Vagina (tissue), 2 donors: ENCODE measurements around the gene TRMU.

Source experiments
- POLR2AphosphoS5 ChIP-seq, 2 donors: sonication (generic); formaldehyde crosslinking; IDR thresholded peaks; one replicate each; pipeline ENCODE4 v1.9.0; 2017; ENCODE audit warnings: antibody characterized with exemption in 2 of 2, mild to moderate bottlenecking in 2 of 2, low read depth in 1 of 2; ENCODE audit not compliant: insufficient read depth in 1 of 2
- TF ChIP-seq, protein P1 (sequence below), 3 experiments: fragments of 450-650 bp in 2 of 3; fragments of 200-600 bp in 1 of 3; sonication (generic) in 1 of 3; IDR thresholded peaks; one replicate each; pipeline ENCODE4 v1.5.1; 2017 to 2019; ENCODE audit warnings: antibody characterized with exemption in 3 of 3, mild to moderate bottlenecking in 2 of 3, moderate library complexity in 2 of 3

DNA sequence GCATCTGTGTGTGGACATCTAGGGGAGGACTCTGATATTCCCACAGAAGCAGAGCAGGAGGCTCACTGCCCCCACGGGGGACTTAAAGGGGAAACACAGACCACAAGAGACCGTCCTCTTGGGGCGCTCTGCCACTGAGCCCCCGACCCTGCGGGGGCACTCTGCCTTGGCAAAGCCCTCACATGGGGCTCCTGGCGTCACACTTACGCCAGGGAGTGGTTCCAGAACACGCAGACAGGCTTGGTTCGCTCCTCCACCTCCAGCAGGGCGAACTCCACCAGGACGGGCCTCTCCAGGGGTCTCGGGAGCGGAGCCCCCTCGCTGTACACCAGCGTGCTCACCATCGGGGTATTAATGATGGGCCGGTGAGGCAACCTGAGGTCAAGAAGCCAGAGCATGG, 45.1 kb downstream of the TRMU start:
- TF ChIP-seq, protein P1, sequence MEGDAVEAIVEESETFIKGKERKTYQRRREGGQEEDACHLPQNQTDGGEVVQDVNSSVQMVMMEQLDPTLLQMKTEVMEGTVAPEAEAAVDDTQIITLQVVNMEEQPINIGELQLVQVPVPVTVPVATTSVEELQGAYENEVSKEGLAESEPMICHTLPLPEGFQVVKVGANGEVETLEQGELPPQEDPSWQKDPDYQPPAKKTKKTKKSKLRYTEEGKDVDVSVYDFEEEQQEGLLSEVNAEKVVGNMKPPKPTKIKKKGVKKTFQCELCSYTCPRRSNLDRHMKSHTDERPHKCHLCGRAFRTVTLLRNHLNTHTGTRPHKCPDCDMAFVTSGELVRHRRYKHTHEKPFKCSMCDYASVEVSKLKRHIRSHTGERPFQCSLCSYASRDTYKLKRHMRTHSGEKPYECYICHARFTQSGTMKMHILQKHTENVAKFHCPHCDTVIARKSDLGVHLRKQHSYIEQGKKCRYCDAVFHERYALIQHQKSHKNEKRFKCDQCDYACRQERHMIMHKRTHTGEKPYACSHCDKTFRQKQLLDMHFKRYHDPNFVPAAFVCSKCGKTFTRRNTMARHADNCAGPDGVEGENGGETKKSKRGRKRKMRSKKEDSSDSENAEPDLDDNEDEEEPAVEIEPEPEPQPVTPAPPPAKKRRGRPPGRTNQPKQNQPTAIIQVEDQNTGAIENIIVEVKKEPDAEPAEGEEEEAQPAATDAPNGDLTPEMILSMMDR (IDR thresholded peaks at IDR 0.05) = no peak
- TF ChIP-seq POLR2AphosphoS5 (IDR thresholded peaks at IDR 0.05; ENCODE audit: insufficient read depth in 1 of 2, low read depth in 1 of 2) = no peak
